ENCODE measurements around the gene MACROD2. TPM values are rescaled to one million over a fixed set of nuclear protein-coding genes. Genes with fewer than 3 reads are reported as not detected.

Gene MACROD2
- total and polyA plus RNA-seq, 2 donors (not counting 1 experiment from before 2014, with no cell fraction given), result 5.3 to 6.7 TPM

GRCh38 chr20:15446373-15446772 lies 1451.1 kb downstream of the MACROD2 start:
- WGBS (ENCODE audit: insufficient coverage), result 38% methylated on average over 5 of the region's 9 CpGs
- Histone ChIP-seq H3K9ac (ENCODE audit: low read length) (no peak overlapping the region), H2AFZ (ENCODE audit: insufficient read depth, low read depth, low read length, poor library complexity, severe bottlenecking) (no peak overlapping the region), H3K36me3 (replicated peaks in 1 of 2; ENCODE audit: control extremely low read depth in 1 of 2, control insufficient read depth in 1 of 2, extremely low read depth in 1 of 2, insufficient read depth in 2 of 2, low read length in 1 of 2) (no peaks in the 10 kb centered on the region), H3K79me2 (ENCODE audit: control insufficient read depth, insufficient read depth, low read length) (no peaks in the 10 kb centered on the region), H3K4me3 (ENCODE audit: control extremely low read depth in 1 of 5, extremely low read depth in 1 of 5, insufficient read depth in 1 of 5, low read depth in 2 of 5, low read length in 4 of 5) (no peak overlapping the region), H3K9me3 (ENCODE audit: control extremely low read depth in 1 of 3, control insufficient read depth in 2 of 3, insufficient read depth in 1 of 3, low read length in 2 of 3) (no peaks in the 10 kb centered on the region), H3K4me1 (ENCODE audit: control insufficient read depth in 2 of 2, insufficient read depth in 2 of 2, low read length in 2 of 2) (no peaks in the 10 kb centered on the region), H3K4me2 (replicated peaks; ENCODE audit: low read depth, low read length, poor library complexity, severe bottlenecking) (no peak overlapping the region), H3K27me3 (replicated peaks in 1 of 4; ENCODE audit: control extremely low read depth in 1 of 4, control insufficient read depth in 3 of 4, insufficient read depth in 4 of 4, low read length in 3 of 4) (no peaks in the 10 kb centered on the region), H4K20me1 (ENCODE audit: control insufficient read depth, insufficient read depth, low read length, poor library complexity, severe bottlenecking) (no peaks in the 10 kb centered on the region), H3K27ac (ENCODE audit: low read length in 2 of 2) (no peak overlapping the region)
- Mint-ChIP-seq H3K27ac (no peak overlapping the region), H3K4me1 (no peaks in the 10 kb centered on the region), H3K27me3 (no peaks in the 10 kb centered on the region), H3K9me3 (ENCODE audit: insufficient read depth) (no peaks in the 10 kb centered on the region), H3K4me3 (no peak overlapping the region)
- ChIA-PET CTCF (no interaction called here), POLR2A (no interaction called here)
- ATAC-seq (ENCODE audit: low read depth) (no peak), DNase-seq (no peak)
- TF ChIP-seq EZH2 (IDR thresholded peaks at IDR 0.05; ENCODE audit: borderline replicate concordance, insufficient read depth, low read depth, low read length, poor library complexity, severe bottlenecking) (no peak), CTCF (IDR thresholded peaks at IDR 0.05) (no peak)
- intact Hi-C loops (cut with micrococcal nuclease), result no loop called here

- Histone ChIP-seq H3K9me3 (ENCODE audit: control extremely low read depth in 1 of 3, control insufficient read depth in 2 of 3, insufficient read depth in 1 of 3, low read length in 2 of 3) (no peaks in the 10 kb centered on the region), H3K4me2 (replicated peaks; ENCODE audit: low read depth, low read length, poor library complexity, severe bottlenecking) (no peak overlapping the region), H3K36me3 (replicated peaks in 1 of 2; ENCODE audit: control extremely low read depth in 1 of 2, control insufficient read depth in 1 of 2, extremely low read depth in 1 of 2, insufficient read depth in 2 of 2, low read length in 1 of 2) (no peaks in the 10 kb centered on the region), H4K20me1 (ENCODE audit: control insufficient read depth, insufficient read depth, low read length, poor library complexity, severe bottlenecking) (no peaks in the 10 kb centered on the region), H3K4me1 (ENCODE audit: control insufficient read depth in 2 of 2, insufficient read depth in 2 of 2, low read length in 2 of 2) (no peaks in the 10 kb centered on the region), H3K27me3 (replicated peaks in 1 of 4; ENCODE audit: control extremely low read depth in 1 of 4, control insufficient read depth in 3 of 4, insufficient read depth in 4 of 4, low read length in 3 of 4) (no peaks in the 10 kb centered on the region), H2AFZ (ENCODE audit: insufficient read depth, low read depth, low read length, poor library complexity, severe bottlenecking) (no peak overlapping the region), H3K9ac (ENCODE audit: low read length) (no peak overlapping the region), H3K27ac (ENCODE audit: low read length in 2 of 2) (no peak overlapping the region), H3K79me2 (ENCODE audit: control insufficient read depth, insufficient read depth, low read length) (no peaks in the 10 kb centered on the region), H3K4me3 (ENCODE audit: control extremely low read depth in 1 of 5, extremely low read depth in 1 of 5, insufficient read depth in 1 of 5, low read depth in 2 of 5, low read length in 4 of 5) (no peak overlapping the region)
- ChIA-PET CTCF (no interaction called here), POLR2A (no interaction called here)
- DNase-seq (no peak), ATAC-seq (ENCODE audit: low read depth) (no peak)
- Mint-ChIP-seq H3K4me1 (no peaks in the 10 kb centered on the region), H3K27ac (no peak overlapping the region), H3K27me3 (no peaks in the 10 kb centered on the region), H3K9me3 (ENCODE audit: insufficient read depth) (no peaks in the 10 kb centered on the region), H3K4me3 (no peak overlapping the region)
- intact Hi-C loops (cut with micrococcal nuclease), result no loop called here
- TF ChIP-seq EZH2 (IDR thresholded peaks at IDR 0.05; ENCODE audit: borderline replicate concordance, insufficient read depth, low read depth, low read length, poor library complexity, severe bottlenecking), result no peak
- TF ChIP-seq CTCF (IDR thresholded peaks at IDR 0.05), result no peak
- WGBS (ENCODE audit: insufficient coverage), result 80% methylated on average over 2 of the region's 2 CpGs
These were observed 1452.2 kb downstream of the MACROD2 start for GRCh38 chr20:15447549-15447948.
